HepG2 (cell line): Measurements from ENCODE around the gene PARP6. TPM values are rescaled to one million over a fixed set of nuclear protein-coding genes. Genes with fewer than 3 reads are reported as not detected.

Source experiments
- AGO1 ChIP-seq: fragments of 200-400 bp; formaldehyde crosslinking; IDR thresholded peaks from 2 replicates; pipeline ENCODE4 v1.6.1; 2017; ENCODE audit warnings: mild to moderate bottlenecking, low read depth, low read length, moderate library complexity; ENCODE audit not compliant: poor library complexity, severe bottlenecking
- AKAP8 ChIP-seq: sonication (generic); formaldehyde crosslinking; IDR thresholded peaks from 2 replicates; pipeline ENCODE4 v1.5.1; 2020; ENCODE audit warnings: mild to moderate bottlenecking, missing genetic modification reagents
- CREBL2 ChIP-seq: sonication (generic); formaldehyde crosslinking; IDR thresholded peaks from 2 replicates; pipeline ENCODE4 v1.8.1; 2023; ENCODE audit warnings: missing genetic modification reagents, mild to moderate bottlenecking, borderline replicate concordance
- EZH2 ChIP-seq: conservative IDR thresholded peaks from 2 replicates; pipeline ENCODE4 v1.6.1; 2012; ENCODE audit warnings: mild to moderate bottlenecking, low read depth, low read length, moderate library complexity
- GMEB1 ChIP-seq: sonication (generic); formaldehyde crosslinking; IDR thresholded peaks from 2 replicates; pipeline ENCODE4 v1.5.1; 2020; ENCODE audit warnings: missing genetic modification reagents, mild to moderate bottlenecking, borderline replicate concordance
- HOXA5 ChIP-seq: sonication (generic); formaldehyde crosslinking; IDR thresholded peaks from 2 replicates; pipeline ENCODE4 v1.4.0; 2020; ENCODE audit warnings: missing genetic modification reagents
- KDM2A ChIP-seq: sonication (generic); formaldehyde crosslinking; IDR thresholded peaks from 2 replicates; pipeline ENCODE4 v1.4.0; 2020; ENCODE audit warnings: low read depth, missing genetic modification reagents, borderline replicate concordance
- PHB2 ChIP-seq: fragments of 450-650 bp; IDR thresholded peaks from 2 replicates; pipeline ENCODE4 v1.6.1; 2018; ENCODE audit not compliant: partially characterized antibody
- PHF5A ChIP-seq: IDR thresholded peaks from one replicate; pipeline ENCODE4 v1.6.1; 2018; ENCODE audit warnings: low read depth, missing genetic modification reagents; ENCODE audit not compliant: unreplicated experiment
- PRDM15 ChIP-seq: sonication (generic); formaldehyde crosslinking; IDR thresholded peaks from 2 replicates; pipeline ENCODE4 v1.4.0; 2020; ENCODE audit warnings: missing genetic modification reagents
- RAD51 ChIP-seq: fragments of 450-650 bp; IDR thresholded peaks from 2 replicates; pipeline ENCODE4 v1.6.1; 2016; ENCODE audit warnings: borderline replicate concordance
- RERE ChIP-seq: IDR thresholded peaks from 2 replicates; pipeline ENCODE4 v1.6.1; 2016; ENCODE audit warnings: low read depth, missing genetic modification reagents, missing compliant biosample characterization
- SIX1 ChIP-seq: sonication (generic); formaldehyde crosslinking; IDR thresholded peaks from 2 replicates; pipeline ENCODE4 v1.4.0; 2020; ENCODE audit warnings: missing genetic modification reagents, borderline replicate concordance
- THYN1 ChIP-seq: sonication (generic); formaldehyde crosslinking; IDR thresholded peaks from 2 replicates; pipeline ENCODE4 v1.8.1; 2023; ENCODE audit warnings: low read depth, mild to moderate bottlenecking, moderate library complexity, missing genetic modification reagents, borderline replicate concordance
- ZNF124 ChIP-seq: sonication (generic); formaldehyde crosslinking; IDR thresholded peaks from 2 replicates; pipeline ENCODE4 v1.4.0; 2020; ENCODE audit warnings: missing genetic modification reagents
- ZNF24 ChIP-seq: fragments of 450-650 bp; IDR thresholded peaks from 2 replicates; pipeline ENCODE4 v1.6.1; 2017; ENCODE audit warnings: antibody characterized with exemption, mild to moderate bottlenecking
- ZNF253 ChIP-seq: sonication (generic); formaldehyde crosslinking; IDR thresholded peaks from 2 replicates; pipeline ENCODE4 v1.8.0; 2022; ENCODE audit warnings: mild to moderate bottlenecking, missing genetic modification reagents, borderline replicate concordance
- ZNF354B ChIP-seq: sonication (generic); formaldehyde crosslinking; IDR thresholded peaks from 2 replicates; pipeline ENCODE4 v1.8.0; 2022; ENCODE audit warnings: mild to moderate bottlenecking, missing genetic modification reagents
- polyA plus RNA-seq, 8 experiments: library from polyadenylated mRNA; depleted of rRNA in 3 of 8; stranded (reverse) in 7 of 8; unstranded in 1 of 8; fragments of >200 nt; fragmentation: Illumina TruSeq in 4 of 8; extraction: Trizol in 4 of 8; gene quantifications; 2 replicates each; pipeline versions ENCODE4 v1.2.1 to v1.2.3, GENCODE V29; 2011 to 2016; ENCODE audit warnings: low read depth in 4 of 8, missing spikeins in 1 of 8, mixed read lengths in 1 of 8; ENCODE audit not compliant: insufficient read depth in 1 of 8
- total RNA-seq, 5 experiments: library from RNA; depleted of rRNA; stranded (reverse); fragments of >200 nt; fragmentation: Illumina TruSeq; extraction: Trizol; gene quantifications; 2 replicates each; pipeline ENCODE4 v1.2.3, GENCODE V29; 2016; ENCODE audit warnings: low read depth in 1 of 5

Gene PARP6
- total and polyA plus RNA-seq, 2 of the 13 experiments (the other 11 are each of a cell fraction or from before 2014, with no cell fraction given), result 0.22 to 0.87 TPM

- no peak for TF ChIP-seq PHB2
- TF ChIP-seq KDM2A, result 0 out of 2 replicates have a peak, but pooled peaks have one; percentile 56
- TF ChIP-seq CREBL2, result no peak
- TF ChIP-seq RAD51, result no peak
- TF ChIP-seq AKAP8, result peak; percentile 95
- no peak for TF ChIP-seq ZNF253
- no peak for TF ChIP-seq AGO1
- TF ChIP-seq THYN1 (CRISPR knock-in tag), result no peak
- TF ChIP-seq PHF5A (CRISPR knock-in tag), result peak; percentile 48
- TF ChIP-seq HOXA5 (CRISPR knock-in tag), result no peak
- no peak for TF ChIP-seq RERE (CRISPR knock-in tag)
- TF ChIP-seq ZNF354B (CRISPR knock-in tag), result no peak
- TF ChIP-seq ZNF24, result no peak
- no peak for TF ChIP-seq GMEB1 (CRISPR knock-in tag)
- no peak for TF ChIP-seq SIX1 (CRISPR knock-in tag)
- TF ChIP-seq EZH2, result no peak
- TF ChIP-seq PRDM15 (CRISPR knock-in tag), result no peak
- TF ChIP-seq ZNF124 (CRISPR knock-in tag), result 0 out of 2 replicates have a peak, but pooled peaks have one; percentile 16
Measured at GRCh38 chr15:72198356-72199204, 73.8 kb downstream of the PARP6 start (continued).
